GM19324 (cell line): ENCODE results near the gene NIPA2.

Experiments used
- ATAC-seq: cut with Tn5 transposase; IDR thresholded peaks from one replicate; pipeline ENCODE4 v1.9.1; 2021; ENCODE audit warnings: mild to moderate bottlenecking, moderate library complexity; ENCODE audit not compliant: unreplicated experiment, low FRiP score

The NIPA2 gene

GRCh38 chr15:22874256-22874655 lies 35.8 kb downstream of the NIPA2 start:
- ATAC-seq = no peak

GRCh38 chr15:22874966-22875365 lies 36.5 kb downstream of the NIPA2 start:
- no peak for ATAC-seq

- ATAC-seq = no peak
Observed at GRCh38 chr15:22877117-22877516, 38.7 kb downstream of the NIPA2 start.

- no peak for ATAC-seq
Observed at GRCh38 chr15:22877607-22878006, 39.1 kb downstream of the NIPA2 start.

- no peak for ATAC-seq
Observed at GRCh38 chr15:22878103-22878502, 39.6 kb downstream of the NIPA2 start.

- ATAC-seq = no peak
Observed at GRCh38 chr15:22880068-22880980, 41.9 kb downstream of the NIPA2 start.

GRCh38 chr15:22880981-22881738 lies 42.7 kb downstream of the NIPA2 start:
- no peak for ATAC-seq

- ATAC-seq = no peak
Observed at GRCh38 chr15:22881739-22882440, 43.4 kb downstream of the NIPA2 start.

- no peak for ATAC-seq
Observed at GRCh38 chr15:22883196-22883595, 44.7 kb downstream of the NIPA2 start.

GRCh38 chr15:22884344-22884743 lies 45.9 kb downstream of the NIPA2 start:
- no peak for ATAC-seq

- no peak for ATAC-seq
Observed at GRCh38 chr15:22885120-22885519, 46.7 kb downstream of the NIPA2 start.

GRCh38 chr15:22887157-22887951 lies 48.9 kb downstream of the NIPA2 start:
- no peak for ATAC-seq

GRCh38 chr15:22888120-22888859 lies 49.8 kb downstream of the NIPA2 start:
- no peak for ATAC-seq

GRCh38 chr15:22889146-22889818 lies 50.8 kb downstream of the NIPA2 start:
- no peak for ATAC-seq

GRCh38 chr15:22890296-22890695 lies 51.8 kb downstream of the NIPA2 start:
- ATAC-seq = no peak

GRCh38 chr15:22891426-22892210 lies 53.2 kb downstream of the NIPA2 start:
- ATAC-seq = no peak

- no peak for ATAC-seq
Observed at GRCh38 chr15:22892333-22892732, 53.9 kb downstream of the NIPA2 start.

- ATAC-seq = no peak
Observed at GRCh38 chr15:22893081-22893480, 54.6 kb downstream of the NIPA2 start.
